ENCODE data around the gene UNC13C. TPM values are rescaled to one million over a fixed set of nuclear protein-coding genes. Genes with fewer than 3 reads are reported as not detected.

The UNC13C gene
- total RNA-seq, 4 donors from 2014 or later = 0.21 to 16.8 TPM; not detected in 2

DNA sequence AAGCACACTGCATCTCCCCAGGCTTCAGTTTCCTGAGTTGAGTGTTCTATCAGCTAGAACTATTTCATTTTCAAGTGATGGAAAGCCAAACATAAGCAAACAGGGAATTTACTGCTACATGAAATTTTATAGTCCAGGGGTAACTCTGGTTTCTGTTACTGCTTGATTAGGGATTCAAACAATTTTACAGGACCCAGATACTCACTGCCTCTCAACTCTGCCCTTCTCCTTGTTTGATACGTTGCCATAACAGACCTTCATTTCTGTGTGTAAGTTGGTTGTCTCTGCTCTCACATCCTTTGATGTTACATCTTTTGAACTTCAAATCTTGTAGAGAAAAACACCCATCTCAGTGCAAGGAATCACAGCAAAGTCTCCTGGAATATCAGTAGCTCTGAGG, 572.7 kb downstream of the UNC13C start:
- Histone ChIP-seq H3K27me3 (no peaks in the 10 kb centered on the region), H3K4me1 (no peaks in the 10 kb centered on the region), H3K36me3 (no peaks in the 10 kb centered on the region), H3K27ac (no peak overlapping the region), H3K9me3 (no peaks in the 10 kb centered on the region), H3K4me3 (no peak overlapping the region)
- TF ChIP-seq, protein P1, sequence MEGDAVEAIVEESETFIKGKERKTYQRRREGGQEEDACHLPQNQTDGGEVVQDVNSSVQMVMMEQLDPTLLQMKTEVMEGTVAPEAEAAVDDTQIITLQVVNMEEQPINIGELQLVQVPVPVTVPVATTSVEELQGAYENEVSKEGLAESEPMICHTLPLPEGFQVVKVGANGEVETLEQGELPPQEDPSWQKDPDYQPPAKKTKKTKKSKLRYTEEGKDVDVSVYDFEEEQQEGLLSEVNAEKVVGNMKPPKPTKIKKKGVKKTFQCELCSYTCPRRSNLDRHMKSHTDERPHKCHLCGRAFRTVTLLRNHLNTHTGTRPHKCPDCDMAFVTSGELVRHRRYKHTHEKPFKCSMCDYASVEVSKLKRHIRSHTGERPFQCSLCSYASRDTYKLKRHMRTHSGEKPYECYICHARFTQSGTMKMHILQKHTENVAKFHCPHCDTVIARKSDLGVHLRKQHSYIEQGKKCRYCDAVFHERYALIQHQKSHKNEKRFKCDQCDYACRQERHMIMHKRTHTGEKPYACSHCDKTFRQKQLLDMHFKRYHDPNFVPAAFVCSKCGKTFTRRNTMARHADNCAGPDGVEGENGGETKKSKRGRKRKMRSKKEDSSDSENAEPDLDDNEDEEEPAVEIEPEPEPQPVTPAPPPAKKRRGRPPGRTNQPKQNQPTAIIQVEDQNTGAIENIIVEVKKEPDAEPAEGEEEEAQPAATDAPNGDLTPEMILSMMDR (IDR thresholded peaks at IDR 0.05) = no peak
- TF ChIP-seq POLR2A (IDR thresholded peaks at IDR 0.05) = no peak
- DNase-seq = no peak
- intact Hi-C loops (cut with DNase I; ENCODE audit: low total_unique reads) = no loop called here

DNA sequence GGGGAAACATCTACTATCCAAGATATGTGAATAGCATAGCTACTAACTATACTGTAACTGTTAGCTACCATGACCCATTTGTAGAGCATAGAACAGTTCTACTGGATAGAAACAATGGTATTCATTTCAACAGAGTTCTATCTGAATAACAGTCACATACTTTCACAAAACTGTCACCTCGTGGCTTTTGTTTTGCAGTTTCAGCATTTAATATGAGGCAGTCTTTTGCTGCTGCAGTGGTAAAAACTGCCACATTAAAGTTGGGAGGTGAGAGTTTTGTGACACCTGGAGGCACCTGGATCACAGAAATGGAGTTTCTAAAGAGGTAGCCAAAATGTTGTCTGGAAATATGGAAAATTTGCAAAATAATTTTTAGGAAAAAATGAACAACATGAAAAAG, 578.0 kb downstream of the UNC13C start:
- Histone ChIP-seq H3K36me3 (no peaks in the 10 kb centered on the region), H3K27me3 (no peaks in the 10 kb centered on the region), H3K4me3 (no peak overlapping the region), H3K4me1 (no peaks in the 10 kb centered on the region), H3K9me3 (no peaks in the 10 kb centered on the region), H3K27ac (no peak overlapping the region)
- no peak for DNase-seq
- TF ChIP-seq POLR2A (IDR thresholded peaks at IDR 0.05) = no peak
- TF ChIP-seq, protein P1 (IDR thresholded peaks at IDR 0.05) = no peak
- intact Hi-C loops (cut with DNase I; ENCODE audit: low total_unique reads) = no loop called here

DNA sequence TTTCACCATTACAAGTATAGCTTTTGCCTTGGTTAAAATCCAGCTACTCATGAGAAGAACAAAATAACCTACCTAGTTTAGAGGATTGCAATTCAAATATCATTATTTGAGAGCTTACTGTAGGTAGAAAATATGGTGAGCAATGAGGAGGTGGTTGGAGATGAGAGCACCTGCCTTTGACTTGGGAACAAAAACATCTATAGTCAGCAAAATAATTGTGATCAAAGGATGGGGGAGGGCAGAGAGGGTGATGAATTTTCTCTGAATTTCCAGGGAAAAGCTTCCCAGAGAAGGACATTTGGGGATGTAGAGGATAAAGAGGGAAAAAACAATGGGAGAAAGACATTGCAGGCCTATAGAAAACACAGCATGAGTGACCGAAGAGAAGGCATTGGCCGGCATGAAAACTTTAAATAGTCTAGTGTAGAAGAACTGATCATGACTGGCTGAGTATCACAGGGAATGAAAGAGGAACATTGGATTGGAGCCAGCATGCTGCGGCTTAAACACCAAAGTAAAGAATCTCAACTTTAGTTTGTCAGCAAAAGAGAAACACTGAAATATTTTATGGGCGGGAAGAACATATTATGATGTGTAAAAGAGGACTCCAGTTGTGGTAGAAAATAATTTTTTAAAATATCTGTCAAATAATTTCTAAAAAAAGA, 581.3 kb downstream of the UNC13C start:
- Histone ChIP-seq H3K4me1 (no peaks in the 10 kb centered on the region), H3K27me3 (no peaks in the 10 kb centered on the region), H3K4me3 (no peak overlapping the region), H3K36me3 (no peaks in the 10 kb centered on the region), H3K9me3 (no peaks in the 10 kb centered on the region), H3K27ac (no peak overlapping the region)
- TF ChIP-seq, protein P1 (IDR thresholded peaks at IDR 0.05) = no peak
- no peak for TF ChIP-seq POLR2A (IDR thresholded peaks at IDR 0.05)
- intact Hi-C loops (cut with DNase I; ENCODE audit: low total_unique reads) = no loop called here
- DNase-seq = no peak

DNA sequence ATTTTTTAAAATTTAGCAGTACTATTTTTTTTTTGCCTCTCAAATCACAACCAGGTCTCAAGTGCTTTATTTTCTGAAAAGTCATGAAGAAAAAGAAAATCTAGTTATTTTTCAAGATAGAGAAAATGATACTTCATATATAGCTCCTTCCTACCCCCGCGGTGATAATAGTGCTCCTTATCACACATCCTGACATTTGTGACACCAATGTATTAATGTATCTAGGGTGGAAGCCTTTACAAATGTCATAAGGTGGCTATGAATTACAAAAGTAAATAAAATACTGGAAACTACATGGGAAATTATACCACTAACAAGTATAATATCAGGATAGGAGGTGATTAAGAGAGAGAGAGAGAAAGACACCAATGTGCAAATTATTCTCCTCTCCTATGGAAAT, 582.2 kb downstream of the UNC13C start:
- TF ChIP-seq, protein P1 (IDR thresholded peaks at IDR 0.05) = no peak
- TF ChIP-seq POLR2A (IDR thresholded peaks at IDR 0.05) = no peak
- no peaks in the 10 kb centered on the region for H3K9me3 ChIP-seq
- no peak for DNase-seq
- H3K27ac ChIP-seq = no peak overlapping the region
- H3K36me3 ChIP-seq = no peaks in the 10 kb centered on the region
- intact Hi-C loops (cut with DNase I; ENCODE audit: low total_unique reads) = no loop called here
- H3K27me3 ChIP-seq = no peaks in the 10 kb centered on the region
- H3K4me3 ChIP-seq = no peak overlapping the region
- H3K4me1 ChIP-seq = no peaks in the 10 kb centered on the region

DNA sequence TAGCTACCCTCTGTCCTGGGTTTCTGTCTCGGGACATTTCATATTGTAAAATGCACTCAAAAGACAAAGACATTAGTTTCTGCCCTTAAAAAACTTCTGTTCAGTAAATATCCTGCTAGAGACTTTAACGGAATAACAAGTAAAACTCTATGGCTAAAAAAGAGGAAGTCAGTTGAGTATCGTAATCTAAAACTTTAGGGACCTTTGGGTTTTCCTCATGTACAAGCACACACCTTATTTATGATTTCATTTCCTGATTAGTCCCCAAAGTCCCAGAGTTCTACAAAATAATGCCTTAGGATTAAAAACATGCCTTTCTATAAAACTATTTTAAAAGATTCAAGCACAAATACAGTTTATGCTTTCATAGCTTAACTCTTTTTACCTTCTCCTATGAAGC, 585.9 kb downstream of the UNC13C start:
- no peak for TF ChIP-seq POLR2A (IDR thresholded peaks at IDR 0.05)
- TF ChIP-seq, protein P1 (IDR thresholded peaks at IDR 0.05) = no peak
- H3K4me3 ChIP-seq = no peak overlapping the region
- H3K9me3 ChIP-seq = no peaks in the 10 kb centered on the region
- no peaks in the 10 kb centered on the region for H3K4me1 ChIP-seq
- no peaks in the 10 kb centered on the region for H3K27me3 ChIP-seq
- DNase-seq = no peak
- H3K27ac ChIP-seq = no peak overlapping the region
- intact Hi-C loops (cut with DNase I; ENCODE audit: low total_unique reads) = no loop called here
- H3K36me3 ChIP-seq = no peaks in the 10 kb centered on the region
